NCI-H345 treated with DMSO at 0.1 percent for 48 hours (cell line): ENCODE measurements around the gene BECN2.
"Not testable (repeated sequence)": the region's sequence is repeated elsewhere in the genome, so short reads cannot be mapped to it uniquely, and the experiment has no call there.

Experiments used
- DNase-seq: peaks from one replicate; lab custom pipeline; 2025; ENCODE audit not compliant: unreplicated experiment; lab: John Stamatoyannopoulos, UW

BECN2 gene

GRCh38 chr1:241979071-241979470 is 21.5 kb downstream of the BECN2 start:
- DNase-seq, result no peak

GRCh38 chr1:241979926-241980325 is 22.4 kb downstream of the BECN2 start:
- no peak for DNase-seq

- DNase-seq, result no peak
Observed at GRCh38 chr1:241985787-241986186, 28.2 kb downstream of the BECN2 start.

GRCh38 chr1:241988389-241988930 is 30.9 kb downstream of the BECN2 start:
- not testable (repeated sequence) for DNase-seq

- DNase-seq, result no peak
Observed at GRCh38 chr1:241990040-241990439, 32.5 kb downstream of the BECN2 start.

GRCh38 chr1:241992734-241993133 is 35.2 kb downstream of the BECN2 start:
- DNase-seq, result no peak

GRCh38 chr1:241994171-241994570 is 36.6 kb downstream of the BECN2 start:
- DNase-seq, result no peak

- DNase-seq, result no peak
Observed at GRCh38 chr1:241997401-241997998, 39.9 kb downstream of the BECN2 start.

- no peak for DNase-seq
Observed at GRCh38 chr1:241998412-241998921, 40.9 kb downstream of the BECN2 start.

GRCh38 chr1:241999026-241999425 is 41.5 kb downstream of the BECN2 start, which contains the start of gene MAP1LC3C:
MAP1LC3C (minus strand) TSS chr1:241999098; CDS start chr1:241999008, 90 bp downstream.
- DNase-seq, result no peak

GRCh38 chr1:242000434-242000833 is 42.9 kb downstream of the BECN2 start:
- no peak for DNase-seq

- no peak for DNase-seq
Observed at GRCh38 chr1:242002072-242002471, 44.5 kb downstream of the BECN2 start.

- DNase-seq, result no peak
Observed at GRCh38 chr1:242002510-242002909, 44.9 kb downstream of the BECN2 start.

- DNase-seq, result no peak
Observed at GRCh38 chr1:242004751-242005495, 47.4 kb downstream of the BECN2 start.

- no peak for DNase-seq
Observed at GRCh38 chr1:242005866-242006535, 48.4 kb downstream of the BECN2 start.

GRCh38 chr1:242006976-242007375 is 49.4 kb downstream of the BECN2 start:
- no peak for DNase-seq
